Vagina (tissue), 2 donors: ENCODE data around the gene SLC7A4.

Experiments
- CTCF ChIP-seq, 3 experiments: fragments of 450-650 bp in 2 of 3; fragments of 200-600 bp in 1 of 3; sonication (generic) in 1 of 3; IDR thresholded peaks; one replicate each; pipeline ENCODE4 v1.5.1; 2017 to 2019; ENCODE audit warnings: antibody characterized with exemption in 3 of 3, mild to moderate bottlenecking in 2 of 3, moderate library complexity in 2 of 3
- POLR2A ChIP-seq, 2 donors: fragments of 450-650 bp; IDR thresholded peaks; one replicate each; pipeline ENCODE4 v1.6.1; 2017; ENCODE audit warnings: antibody characterized with exemption in 2 of 2, mild to moderate bottlenecking in 2 of 2, moderate library complexity in 2 of 2
- POLR2AphosphoS5 ChIP-seq, 2 donors: sonication (generic); formaldehyde crosslinking; IDR thresholded peaks; one replicate each; pipeline ENCODE4 v1.9.0; 2017; ENCODE audit warnings: antibody characterized with exemption in 2 of 2, mild to moderate bottlenecking in 2 of 2, low read depth in 1 of 2; ENCODE audit not compliant: insufficient read depth in 1 of 2

DNA sequence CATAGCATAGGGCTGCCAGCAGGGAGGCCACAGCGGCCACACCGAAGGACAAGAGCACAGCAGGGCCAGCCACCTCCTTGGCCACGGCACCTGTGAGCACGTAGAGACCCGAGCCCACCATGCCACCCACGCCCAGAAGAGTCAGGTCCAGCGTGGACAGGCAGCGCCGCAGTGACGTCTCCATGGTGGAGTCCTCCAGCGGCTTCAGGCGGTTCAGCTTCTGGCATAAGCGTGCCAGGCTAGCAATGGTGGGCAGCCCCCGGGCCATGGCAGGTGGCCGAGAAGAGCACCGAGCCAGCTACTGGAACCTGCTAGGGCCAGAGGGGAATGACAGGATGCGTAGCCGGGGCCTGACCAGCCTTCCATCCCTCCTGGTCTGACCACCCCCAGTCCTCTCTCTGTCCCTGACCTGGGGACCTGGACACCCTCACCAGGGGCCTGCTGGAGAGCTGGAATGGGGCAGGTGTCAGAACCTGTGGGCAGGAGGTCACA, 770 bp downstream of the SLC7A4 start:
- TF ChIP-seq POLR2AphosphoS5 (IDR thresholded peaks at IDR 0.05; ENCODE audit: insufficient read depth in 1 of 2, low read depth in 1 of 2) (no peak), CTCF (IDR thresholded peaks at IDR 0.05) (no peak), POLR2A (IDR thresholded peaks at IDR 0.05) (no peak)
